Measurements from ENCODE around the gene MYD88.

The MYD88 gene

DNA sequence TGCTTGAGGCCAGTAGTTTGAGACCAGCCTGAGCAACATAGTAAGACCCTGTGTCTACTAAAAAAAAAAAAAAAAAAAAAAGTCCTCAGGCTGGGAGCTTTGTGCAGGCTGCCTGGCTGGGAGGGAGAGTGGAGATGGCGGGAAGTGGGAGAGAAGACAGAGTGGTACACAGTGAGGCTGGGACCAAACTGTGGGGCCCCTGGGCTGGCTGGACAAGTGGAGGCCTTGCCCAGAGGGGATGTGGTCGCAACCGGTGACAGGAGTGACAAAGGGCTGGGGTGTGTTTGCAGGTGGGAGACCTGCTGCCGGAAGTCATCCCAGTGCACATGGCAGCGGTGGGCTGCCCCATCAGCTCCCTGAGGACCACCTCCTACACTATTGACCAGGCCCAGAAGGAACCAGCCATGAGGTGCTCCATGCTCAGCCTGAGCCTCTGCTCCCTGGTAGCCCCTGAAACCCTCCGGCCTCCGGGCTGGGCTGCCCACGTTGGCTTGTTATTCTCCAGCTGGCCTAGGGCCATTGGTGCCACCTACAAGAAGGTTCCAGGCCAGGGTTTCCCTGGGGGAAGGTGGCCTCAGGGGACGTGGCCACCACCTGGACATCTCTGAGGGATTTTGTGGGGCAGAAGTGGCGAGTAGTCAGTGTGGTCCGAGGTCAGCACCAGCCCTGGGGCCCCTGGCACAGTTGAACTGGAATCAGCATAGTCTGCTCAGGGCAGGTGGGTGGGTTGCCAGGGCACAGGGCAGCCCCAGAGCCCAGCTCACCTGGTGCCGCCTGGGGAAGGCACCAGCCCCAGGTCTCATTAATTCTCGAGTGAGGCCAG lies 24.2 kb upstream of the MYD88 start:
- no peak for DNase-seq

DNA sequence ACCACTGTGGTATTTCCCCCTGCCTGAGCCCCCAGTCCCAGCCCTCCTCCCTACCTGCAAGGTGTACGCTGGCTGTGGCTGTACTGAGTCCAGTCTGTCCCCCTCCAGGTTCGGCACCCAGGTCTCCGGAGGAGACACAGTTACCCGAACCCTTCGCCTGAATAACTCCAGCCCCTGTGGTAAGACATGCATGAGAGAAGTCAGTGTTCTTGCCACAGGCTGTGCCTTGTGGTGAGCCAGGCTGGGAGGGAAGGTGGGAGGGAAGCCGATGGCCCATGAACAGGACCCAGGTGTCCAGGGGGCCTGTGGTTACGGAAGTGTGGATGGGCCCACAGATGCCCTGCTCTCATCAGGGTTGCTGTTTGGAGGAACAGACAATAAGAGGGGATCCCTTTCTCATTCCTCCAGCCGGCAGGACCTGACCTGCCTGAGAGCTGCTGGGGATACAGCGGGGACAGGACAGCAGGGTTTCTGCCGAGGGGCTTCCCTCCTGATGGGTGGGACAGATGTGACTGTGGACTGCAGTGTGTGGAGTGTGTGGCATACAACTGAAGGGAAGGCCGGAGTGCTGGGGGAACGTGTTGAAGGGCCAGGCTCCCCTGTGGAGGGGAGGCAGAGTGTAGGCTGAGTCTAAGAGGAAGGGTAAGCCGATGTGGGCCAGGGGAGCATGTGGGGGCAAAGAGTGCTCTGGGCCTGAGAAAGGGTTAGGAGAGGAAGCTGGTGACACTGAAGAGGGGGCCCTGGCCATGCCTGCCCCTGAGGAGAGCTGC lies 23.4 kb upstream of the MYD88 start:
- no peak for DNase-seq

DNA sequence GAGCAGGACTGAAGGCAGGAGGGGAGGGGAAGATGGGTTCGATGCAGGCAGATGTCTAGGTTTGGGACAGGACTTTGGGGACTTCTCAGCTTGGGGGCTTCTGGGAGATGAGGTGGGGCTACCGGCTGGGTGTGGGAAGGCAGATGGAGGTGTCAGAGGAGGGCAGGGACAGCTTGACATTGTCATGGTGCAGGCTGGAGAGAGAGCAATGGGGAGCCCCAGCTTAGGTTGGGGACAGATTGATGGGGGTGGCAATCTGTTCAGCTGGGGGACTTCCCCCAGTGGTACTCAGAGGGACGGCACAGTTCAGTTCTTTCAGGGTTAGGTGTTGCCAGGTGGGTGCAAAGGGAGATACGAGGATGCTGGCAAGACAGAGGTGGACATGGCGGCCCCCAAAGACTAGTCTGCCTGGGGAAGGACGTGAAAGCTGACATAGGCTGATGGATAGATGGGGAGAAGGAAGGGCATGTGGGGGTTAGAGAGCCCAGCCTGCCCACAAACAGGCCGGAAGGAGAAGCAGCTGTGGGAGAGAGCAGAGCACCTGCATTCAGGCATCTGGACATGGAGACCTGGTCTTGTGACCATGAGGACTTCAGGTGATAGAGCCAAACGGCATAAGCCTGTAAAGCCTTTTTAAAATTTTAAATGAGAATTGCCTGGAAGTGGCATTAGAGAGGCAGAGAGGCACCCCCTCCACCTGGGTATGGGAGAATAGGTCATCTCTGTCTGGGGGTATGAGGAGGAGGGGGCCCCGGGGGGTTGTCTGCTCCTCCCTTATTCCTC lies 22.6 kb upstream of the MYD88 start:
- DNase-seq = no peak

DNA sequence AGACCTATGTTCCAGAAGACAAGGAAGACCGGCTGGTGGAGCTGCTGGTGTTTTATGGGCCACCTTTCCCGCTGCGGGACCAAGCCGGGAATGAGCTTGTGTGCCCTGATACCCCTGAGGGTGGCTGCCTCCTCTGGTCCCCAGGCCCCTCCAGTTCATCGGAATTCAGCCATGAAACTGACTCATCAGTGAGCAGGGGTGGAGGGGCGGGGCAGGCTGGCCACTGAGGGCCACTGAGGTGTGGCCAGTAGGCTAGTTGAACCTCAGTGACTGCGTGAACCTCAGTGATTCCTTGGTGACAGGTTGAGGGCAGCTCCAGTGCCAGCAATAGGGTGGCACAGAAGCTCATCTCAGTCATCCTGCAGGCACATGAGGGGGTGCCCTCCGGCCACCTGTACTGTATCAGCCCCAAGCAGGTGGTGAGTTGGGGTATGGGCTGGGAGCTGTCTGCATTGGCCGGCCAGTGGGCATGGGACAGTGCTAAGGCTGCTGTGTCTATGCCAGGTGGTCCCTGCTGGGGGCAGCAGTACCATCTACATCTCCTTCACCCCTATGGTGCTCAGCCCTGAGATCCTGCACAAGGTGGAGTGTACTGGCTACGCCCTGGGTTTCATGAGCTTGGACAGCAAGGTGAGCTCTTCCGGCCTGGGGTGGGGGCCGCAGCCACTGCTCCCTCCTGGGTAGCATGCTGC lies 21.8 kb upstream of the MYD88 start:
- DNase-seq = no peak

DNA sequence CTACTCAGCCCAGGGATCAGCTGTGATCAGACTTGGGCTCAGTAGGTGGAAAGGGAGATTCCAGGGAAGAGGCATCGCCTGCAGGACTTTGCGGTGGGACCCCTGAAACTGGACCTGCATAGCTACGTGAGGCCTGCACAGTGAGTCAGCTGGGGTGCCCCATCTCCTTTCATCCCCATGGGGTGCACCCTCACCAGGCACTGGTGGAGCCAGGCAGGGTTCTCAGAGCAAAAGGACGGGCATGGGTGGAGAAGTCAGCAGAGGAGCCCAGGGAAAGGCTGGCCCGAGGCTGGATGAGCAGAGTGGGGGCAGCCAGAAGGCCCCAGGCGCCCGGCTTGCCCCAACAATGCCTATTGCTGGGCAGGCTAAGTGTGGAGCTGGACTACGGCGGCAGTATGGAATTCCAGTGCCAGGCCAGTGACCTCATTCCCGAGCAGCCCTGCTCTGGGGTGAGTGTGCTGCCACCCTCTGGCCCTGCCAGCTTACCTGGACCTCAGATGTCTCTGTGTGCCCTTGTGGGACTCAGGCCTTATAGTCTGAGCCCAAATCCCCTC lies 21.2 kb upstream of the MYD88 start:
- no peak for DNase-seq

DNA sequence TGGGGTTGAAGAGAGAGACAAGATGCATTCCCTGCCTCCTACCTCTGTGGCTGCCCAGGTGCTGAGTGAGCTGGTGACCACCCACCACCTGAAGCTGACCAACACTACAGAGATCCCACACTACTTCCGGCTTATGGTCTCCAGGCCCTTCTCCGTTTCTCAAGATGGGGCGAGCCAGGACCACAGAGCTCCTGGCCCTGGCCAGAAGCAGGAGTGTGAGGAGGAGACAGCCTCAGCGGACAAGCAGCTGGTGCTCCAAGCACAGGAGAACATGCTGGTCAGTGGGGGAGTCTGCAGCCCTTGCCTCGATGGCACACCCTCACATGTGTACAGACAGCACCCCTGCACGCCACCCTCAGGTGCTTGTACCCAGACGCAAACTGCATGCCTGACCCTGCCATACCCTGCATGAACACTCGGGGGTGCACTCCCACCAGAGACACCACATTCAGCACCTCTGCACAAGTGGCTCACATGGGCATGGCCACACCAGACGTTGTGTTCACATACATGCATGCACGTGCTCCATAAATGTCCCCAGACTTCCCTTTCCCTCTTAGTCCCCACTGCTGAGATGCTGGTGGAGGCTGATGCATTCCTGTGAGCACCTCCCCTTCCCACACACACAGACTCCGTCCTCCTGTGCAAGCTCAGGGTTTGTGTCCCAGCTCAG lies 20.6 kb upstream of the MYD88 start:
- DNase-seq = no peak

DNA sequence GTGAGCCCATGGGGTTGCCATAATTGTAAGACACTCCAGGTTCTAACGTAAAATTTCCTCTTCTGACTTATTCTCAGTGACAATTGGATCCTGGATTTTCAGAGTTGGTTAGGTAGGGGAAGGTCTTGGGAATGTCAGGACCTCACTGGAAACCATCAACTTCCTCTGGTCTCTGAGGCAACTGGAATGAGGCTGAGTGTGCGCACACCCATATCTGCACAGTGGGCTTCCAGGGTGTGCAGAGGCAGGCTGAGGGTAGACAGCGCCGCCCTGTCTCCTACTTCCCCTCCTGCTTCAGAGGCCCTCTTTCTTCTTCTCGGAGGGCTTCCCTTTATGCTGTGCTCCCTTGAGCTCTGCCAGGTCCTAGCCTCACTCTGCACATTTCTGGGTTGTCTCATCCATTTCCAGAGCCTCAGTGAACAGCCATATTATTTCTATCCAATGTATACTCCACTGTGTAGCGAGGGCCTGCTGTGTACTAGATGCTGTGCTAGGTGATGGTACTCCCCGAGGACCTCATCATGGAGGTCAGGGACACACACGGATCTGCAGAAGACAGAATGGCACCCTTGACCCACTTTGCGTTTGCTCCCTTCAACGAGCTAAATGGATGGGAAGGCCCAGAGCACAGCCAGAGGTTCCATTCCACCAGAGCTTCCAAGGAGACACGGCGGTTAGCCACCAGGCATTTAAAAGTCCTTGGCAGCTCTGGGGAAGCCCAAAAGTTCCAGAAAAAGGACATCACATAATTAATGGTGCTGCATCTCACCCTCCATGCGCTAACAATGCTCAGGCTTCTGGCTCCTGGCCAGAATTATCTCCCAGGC lies 19.8 kb upstream of the MYD88 start:
- DNase-seq = no peak

DNA sequence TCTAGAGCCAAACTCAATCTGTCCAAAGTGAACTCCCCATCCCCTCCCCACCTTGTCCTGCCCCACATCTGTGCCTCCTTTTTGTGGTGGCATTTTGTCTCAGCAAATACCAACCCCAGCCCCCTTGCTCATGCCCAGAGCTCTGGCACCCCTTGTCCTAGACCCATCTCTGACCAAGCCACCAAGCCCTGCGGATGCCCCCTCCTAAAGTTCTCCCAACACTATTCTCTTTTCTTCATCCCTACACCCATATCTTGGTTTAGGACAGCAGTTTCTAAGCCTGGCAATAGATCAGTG lies 19.3 kb upstream of the MYD88 start:
- no peak for DNase-seq

DNA sequence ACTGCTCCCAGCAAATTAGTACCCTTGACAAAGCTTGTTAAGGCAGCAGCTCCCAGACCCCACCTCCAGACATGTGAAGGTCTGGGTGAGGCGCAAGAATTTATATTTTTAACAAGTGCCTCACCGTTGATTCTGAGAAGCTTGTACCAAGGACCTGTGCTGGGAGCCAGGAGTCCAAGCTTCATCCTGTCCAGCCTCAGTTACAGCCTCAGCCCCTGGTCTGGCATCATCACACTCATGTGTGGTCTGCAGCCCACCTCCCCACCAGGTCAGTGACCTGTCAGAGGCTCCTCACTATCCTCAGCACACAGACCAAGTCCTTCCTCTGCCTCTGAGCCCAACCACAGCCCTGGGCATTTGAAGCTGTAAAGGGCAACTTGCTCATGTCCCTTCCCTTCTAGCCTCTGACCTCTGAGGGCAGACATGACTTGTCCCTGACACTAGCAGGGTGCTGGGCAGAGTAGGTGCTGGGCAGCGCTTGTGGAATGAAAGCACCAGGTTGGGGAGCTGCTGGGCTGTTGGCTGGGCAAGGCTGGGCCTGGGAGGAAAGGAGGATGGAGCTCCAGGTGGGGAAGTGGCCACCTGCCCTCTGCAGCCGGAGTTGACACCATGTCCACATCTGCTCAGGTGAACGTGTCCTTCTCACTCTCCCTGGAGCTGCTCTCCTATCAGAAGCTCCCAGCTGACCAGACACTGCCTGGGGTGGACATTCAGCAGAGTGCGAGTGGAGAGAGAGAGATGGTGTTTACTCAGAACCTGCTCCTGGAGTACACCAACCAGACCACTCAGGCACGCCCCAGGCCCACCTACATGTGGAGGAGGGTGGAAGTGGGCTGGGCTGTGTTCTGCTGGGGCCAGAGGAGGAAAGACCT lies 18.4 kb upstream of the MYD88 start:
- no peak for DNase-seq

DNA sequence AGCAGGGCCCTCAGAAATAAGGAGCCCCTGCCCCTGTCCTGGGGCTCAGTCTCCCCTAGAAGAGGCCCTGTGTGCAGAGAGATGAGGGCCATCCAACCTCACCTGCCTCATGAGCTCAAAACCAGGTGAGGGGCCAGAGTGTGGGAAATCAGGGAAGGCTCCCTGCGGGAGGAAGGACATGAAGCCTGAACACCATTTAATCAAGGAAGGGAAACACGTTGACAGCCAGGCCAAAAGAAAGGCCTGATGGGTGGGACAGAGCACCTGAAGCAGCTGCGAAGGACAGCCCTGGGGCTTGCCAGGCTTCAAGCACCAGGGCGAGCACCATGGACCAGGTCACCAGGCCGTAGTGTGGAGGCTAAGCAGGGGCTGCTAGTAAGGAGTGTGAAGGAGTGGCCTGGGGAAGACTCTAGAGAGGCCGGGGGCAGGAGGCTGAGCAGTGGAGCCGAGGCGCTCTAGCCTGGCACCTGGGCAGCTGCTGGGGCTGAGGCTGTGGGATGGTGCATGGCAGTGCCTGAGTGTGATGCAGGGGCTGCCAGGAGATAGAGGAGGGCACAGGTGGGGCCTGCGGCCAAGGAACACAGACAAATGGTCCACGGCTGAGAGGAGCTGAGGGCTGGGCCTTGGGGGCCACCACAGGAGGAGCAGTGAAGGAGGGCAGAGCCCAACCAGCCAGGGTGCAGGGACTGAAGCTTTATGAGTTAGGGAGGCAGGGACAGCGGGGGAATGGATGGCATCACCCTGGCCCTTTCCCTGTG lies 17.6 kb upstream of the MYD88 start:
- no peak for DNase-seq

DNA sequence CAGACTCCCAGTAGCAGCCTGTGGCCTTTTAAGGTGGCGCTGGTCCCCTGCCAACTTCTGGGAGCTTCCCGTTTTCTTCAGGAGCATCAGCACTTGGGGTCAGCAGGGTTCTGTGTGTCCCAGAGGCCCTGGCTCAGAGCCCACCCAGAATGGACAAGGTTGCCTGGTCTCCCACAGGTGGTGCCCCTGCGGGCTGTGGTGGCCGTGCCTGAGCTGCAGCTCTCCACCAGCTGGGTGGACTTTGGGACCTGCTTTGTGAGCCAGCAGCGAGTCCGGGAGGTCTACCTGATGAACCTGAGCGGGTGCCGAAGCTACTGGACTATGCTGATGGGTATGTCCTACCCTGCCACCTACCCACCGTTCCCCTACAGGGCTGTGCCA lies 17.0 kb upstream of the MYD88 start:
- DNase-seq = no peak

DNA sequence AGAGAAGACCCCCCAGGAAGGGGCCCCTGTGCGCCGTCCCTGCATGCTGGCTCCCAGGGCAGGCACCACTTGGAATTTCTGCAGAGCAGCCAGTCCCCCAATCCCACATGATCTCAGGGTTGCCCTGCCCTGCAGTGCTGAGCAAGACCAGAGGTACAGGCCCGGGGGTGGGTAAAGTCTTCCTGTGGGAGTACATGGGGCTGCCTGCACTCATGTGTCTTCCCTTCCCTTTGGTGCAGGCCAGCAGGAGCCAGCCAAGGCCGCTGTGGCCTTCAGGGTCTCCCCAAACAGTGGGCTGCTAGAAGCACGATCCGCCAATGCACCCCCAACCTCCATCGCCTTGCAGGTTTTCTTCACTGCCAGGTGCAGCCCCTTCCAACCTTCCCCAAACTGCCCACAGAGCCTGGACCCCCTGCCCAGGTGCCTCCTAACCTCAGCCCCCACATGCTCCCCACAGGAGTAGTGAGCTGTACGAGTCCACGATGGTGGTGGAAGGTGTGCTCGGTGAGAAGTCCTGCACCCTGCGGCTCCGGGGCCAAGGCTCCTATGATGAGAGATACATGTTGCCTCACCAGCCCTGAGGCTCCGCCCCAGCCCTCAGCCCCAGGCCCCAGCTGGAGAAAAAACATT lies 16.5 kb upstream of the MYD88 start:
- DNase-seq = no peak

DNA sequence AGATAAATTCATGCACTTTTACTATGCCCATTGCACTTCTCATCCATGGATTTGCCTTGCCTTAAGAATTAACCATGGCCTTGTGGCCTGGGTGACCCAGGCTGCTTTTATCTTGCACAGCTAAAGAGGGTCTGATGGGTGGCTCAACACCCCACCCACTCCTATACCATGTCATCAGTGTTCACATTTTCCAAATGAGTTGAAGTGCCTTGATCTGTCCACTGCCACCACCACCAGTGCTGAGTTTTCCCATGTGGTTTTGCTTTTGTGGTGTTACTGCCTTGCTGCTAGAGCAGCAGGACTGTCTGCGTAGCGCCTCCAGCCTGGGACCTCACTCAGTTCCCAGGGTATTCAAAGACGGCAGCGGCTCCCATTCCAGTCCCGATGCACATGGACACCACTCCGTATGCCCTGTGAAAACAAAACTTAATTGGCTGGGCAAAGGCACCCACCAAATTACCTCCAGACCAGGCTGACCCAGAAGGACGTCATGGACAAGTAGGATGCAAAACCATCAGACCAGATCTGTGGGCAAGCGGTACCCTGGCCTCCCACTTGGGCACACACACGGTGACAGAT lies 15.7 kb upstream of the MYD88 start:
- DNase-seq = no peak

DNA sequence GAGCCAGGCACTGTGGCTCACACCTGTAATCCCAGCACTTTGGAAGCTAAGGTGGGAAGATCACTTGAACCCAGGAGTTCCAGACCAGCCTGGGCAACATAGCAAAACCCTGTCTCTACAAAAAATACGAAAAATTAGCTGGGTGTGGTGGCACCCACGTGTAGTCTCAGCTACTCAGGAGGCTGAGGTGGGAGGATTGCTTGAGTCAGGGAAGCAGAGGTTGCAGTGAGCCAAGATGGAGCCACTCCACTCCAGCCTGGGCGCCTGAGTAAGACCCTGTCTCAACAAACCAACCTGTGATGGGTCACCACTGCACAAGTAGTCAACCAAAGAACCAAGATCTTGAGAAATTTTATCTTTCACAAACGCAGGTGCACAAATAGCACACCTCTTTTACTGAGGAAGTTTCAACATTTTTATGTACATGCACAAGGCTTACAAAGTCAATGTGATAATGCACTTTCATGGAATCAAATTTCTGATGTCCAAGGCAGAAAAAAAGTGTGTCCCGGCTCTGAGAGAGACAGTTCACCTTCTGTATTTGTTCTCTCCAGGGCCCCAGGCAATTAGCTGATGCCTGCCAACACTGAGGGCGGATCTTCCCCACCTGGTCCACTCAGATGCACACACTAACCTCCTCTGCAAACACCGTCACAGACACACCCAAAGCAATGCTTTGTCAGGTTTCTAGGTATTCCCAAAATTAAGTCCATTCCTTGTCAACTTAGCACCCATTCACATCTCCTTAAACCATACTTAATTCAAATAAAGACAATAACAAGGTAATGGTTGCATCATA lies 13.9 kb upstream of the MYD88 start:
- DNase-seq = no peak

DNA sequence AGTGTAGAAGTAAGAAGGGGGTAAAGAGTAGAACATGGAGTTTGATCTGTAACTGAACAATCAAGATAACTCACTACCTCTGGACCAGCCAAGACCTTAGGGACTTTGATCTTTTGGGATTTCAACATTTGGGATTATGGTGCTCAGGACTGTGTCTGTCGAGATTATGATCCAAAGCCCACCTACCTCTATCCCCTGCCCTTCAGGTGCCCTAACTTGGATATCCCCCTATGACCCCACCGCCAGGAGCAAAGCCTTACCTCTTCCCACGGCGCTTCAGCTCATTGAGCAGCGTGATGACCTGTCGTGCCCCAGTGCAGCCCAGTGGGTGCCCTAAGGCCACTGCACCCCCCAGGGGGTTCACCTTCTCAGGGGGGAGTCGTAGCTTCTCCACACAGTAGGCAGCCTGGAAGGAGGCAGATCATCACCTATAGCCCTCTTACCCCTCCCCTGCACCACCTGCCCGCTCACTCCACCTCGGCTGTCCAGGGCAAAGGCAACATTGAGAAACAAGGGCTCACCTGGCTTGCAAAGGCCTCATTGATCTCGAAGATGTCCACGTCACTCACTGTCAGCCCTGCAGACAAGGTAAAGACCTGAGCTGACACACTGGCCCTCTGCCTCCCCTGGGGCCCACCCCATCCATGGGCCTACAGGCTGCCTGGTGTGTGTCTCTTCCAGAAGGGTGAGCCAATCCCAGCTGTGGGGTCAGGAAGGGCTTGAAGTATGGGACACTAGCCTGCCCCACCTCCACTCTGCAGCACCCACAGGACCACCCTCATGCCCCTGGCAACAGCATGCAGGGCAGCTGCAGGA lies 12.9 kb upstream of the MYD88 start:
- no peak for DNase-seq

DNA sequence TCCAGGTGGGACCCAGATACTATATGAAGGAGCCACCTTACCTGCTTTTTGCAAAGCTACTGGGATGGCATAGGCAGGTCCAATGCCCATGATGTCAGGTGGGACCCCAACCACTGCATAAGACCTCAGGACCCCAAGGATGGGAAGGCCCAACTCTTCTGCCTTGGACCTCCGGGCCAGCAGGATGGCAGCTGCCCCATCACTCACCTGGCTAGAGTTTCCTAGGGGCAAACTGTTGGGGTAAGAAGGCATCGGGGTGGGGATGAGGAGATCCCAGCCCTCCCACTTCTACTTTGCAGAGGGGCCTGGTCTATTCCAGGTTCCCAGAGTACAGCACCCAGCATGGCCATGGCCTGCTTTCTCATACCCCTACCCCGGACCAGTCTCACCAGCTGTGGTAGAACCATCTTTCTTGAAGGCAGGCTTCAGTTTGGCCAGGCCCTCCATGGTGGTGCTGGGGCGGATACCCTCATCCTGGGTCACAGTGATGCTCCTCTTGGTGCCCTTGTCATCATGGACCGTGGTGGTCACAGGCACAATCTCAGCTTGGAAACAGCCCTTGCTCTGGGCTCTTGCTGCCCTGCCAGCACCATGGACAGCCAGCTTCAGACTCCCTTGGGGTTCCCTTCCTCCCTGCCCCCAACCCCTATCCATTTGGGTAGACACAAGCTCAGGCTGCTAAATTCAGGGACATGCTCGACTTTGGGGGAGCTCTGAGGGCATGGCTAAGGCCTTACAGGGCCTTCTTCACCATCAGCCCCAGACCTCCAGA lies 12.2 kb upstream of the MYD88 start:
- DNase-seq = no peak
